GM18517 (cell line): ENCODE results near the gene DUSP1.

Experiments used
- ATAC-seq: cut with Tn5 transposase; IDR thresholded peaks from one replicate; pipeline ENCODE4 v1.9.1; 2021; ENCODE audit warnings: mild to moderate bottlenecking, moderate library complexity; ENCODE audit not compliant: unreplicated experiment

DUSP1 gene

GRCh38 chr5:172727551-172727950 lies 43.4 kb downstream of the DUSP1 start:
- ATAC-seq: no peak

GRCh38 chr5:172726966-172727365 lies 44.0 kb downstream of the DUSP1 start:
- ATAC-seq: no peak

- no peak for ATAC-seq
Observed at GRCh38 chr5:172725785-172726184, 45.2 kb downstream of the DUSP1 start.

GRCh38 chr5:172725273-172725672 lies 45.7 kb downstream of the DUSP1 start:
- ATAC-seq: no peak

- ATAC-seq: no peak
Observed at GRCh38 chr5:172724242-172725183, 46.5 kb downstream of the DUSP1 start.

- ATAC-seq: no peak
Observed at GRCh38 chr5:172723508-172723907, 47.5 kb downstream of the DUSP1 start.

GRCh38 chr5:172722327-172722815 lies 48.6 kb downstream of the DUSP1 start:
- no peak for ATAC-seq

- ATAC-seq: no peak
Observed at GRCh38 chr5:172721455-172722326, 49.3 kb downstream of the DUSP1 start.

GRCh38 chr5:172720655-172721054 lies 50.3 kb downstream of the DUSP1 start:
- ATAC-seq: no peak

- no peak for ATAC-seq
Observed at GRCh38 chr5:172719211-172719610, 51.8 kb downstream of the DUSP1 start.

GRCh38 chr5:172718527-172719114 lies 52.4 kb downstream of the DUSP1 start:
- ATAC-seq: no peak
